Heart right ventricle (tissue), 16 donors: ENCODE data around the gene LCN1. TPM values are rescaled to one million over a fixed set of nuclear protein-coding genes. Genes with fewer than 3 reads are reported as not detected.

Experiments used
- ATAC-seq, 8 donors: fragments of 200-7000 bp; cut with Tn5 transposase; one replicate each; pipeline ENCODE4 v1.9.1; 2020; ENCODE audit warnings: mild to moderate bottlenecking in 8 of 8, moderate library complexity in 8 of 8, moderate number of reproducible peaks in 1 of 8
- DNase-seq, 2 donors: peaks; one replicate each; pipeline ENCODE4 v3.0.0-alpha.2; 2020
- H3K27ac ChIP-seq, 10 donors: fragments of 200-600 bp; sonication (generic) in 2 of 10; one replicate each; pipeline versions ENCODE4 v1.5.0 to v1.8.0; 2020 to 2022; ENCODE audit warnings: mild to moderate bottlenecking in 3 of 10
- H3K27me3 ChIP-seq, 7 donors: fragments of 200-600 bp; one replicate each; pipeline ENCODE4 v1.8.0; 2021 to 2022; ENCODE audit warnings: mild to moderate bottlenecking in 2 of 7
- H3K36me3 ChIP-seq, 9 donors: fragments of 200-600 bp; sonication (generic) in 1 of 9; one replicate each; pipeline versions ENCODE4 v1.5.0 to v1.8.0; 2020 to 2022; ENCODE audit warnings: mild to moderate bottlenecking in 2 of 9
- H3K4me1 ChIP-seq, 9 donors: fragments of 200-600 bp; sonication (generic) in 1 of 9; one replicate each; pipeline versions ENCODE4 v1.5.0 to v1.8.0; 2020 to 2022; ENCODE audit warnings: mild to moderate bottlenecking in 4 of 9
- H3K4me3 ChIP-seq, 10 donors: fragments of 200-600 bp; sonication (generic) in 2 of 10; one replicate each; pipeline versions ENCODE4 v1.5.0 to v1.8.0; 2020 to 2022; ENCODE audit warnings: mild to moderate bottlenecking in 7 of 10, moderate library complexity in 2 of 10
- H3K9me3 ChIP-seq, 11 donors: fragments of 200-600 bp in 10 of 11; sonication (generic) in 2 of 11; one replicate each; pipeline versions ENCODE4 v1.5.0 to v1.8.0; 2013 to 2022; ENCODE audit warnings: mild to moderate bottlenecking in 2 of 11, control low read depth in 1 of 11, moderate library complexity in 1 of 11
- WGBS, 2 donors: extraction: QIAGEN DNeasy Blood & Tissue Kit; methylation state at CpG; one replicate each; pipeline ENCODE4 v1.1.7; 2013; ENCODE audit warnings: inconsistent platforms in 1 of 2; 5-methylcytosine and 5-hydroxymethylcytosine counted together
- intact Hi-C, 10 donors: fragments of 100-400 bp; cut with DNase I; formaldehyde crosslinking; loops; one replicate each; pipeline versions ENCODE4 v1.11.1 to v1.14.2; 2022
- polyA plus RNA-seq, 2 donors: library from polyadenylated mRNA; stranded (reverse); fragments of 200-250 nt; gene quantifications; one replicate each; pipeline ENCODE4 v1.2.3, GENCODE V29; 2013
- total RNA-seq, 10 donors: library from RNA; stranded (reverse); fragmentation: NEBNext Ultra II Directional in 3 of 10; extraction: Animal tissue kit (Norgen Biotek cat#: 25700) in 3 of 10; gene quantifications; one replicate each; pipeline versions ENCODE4 v1.2.1 to v1.2.4, GENCODE V29; 2021 to 2023
- TF ChIP-seq, protein P1 (sequence below), 9 donors: fragments of 200-600 bp; sonication (generic) in 2 of 9; IDR thresholded peaks; one replicate each; pipeline versions ENCODE4 v1.5.0 to v1.8.0; 2021 to 2022; ENCODE audit warnings: antibody characterized with exemption in 9 of 9, mild to moderate bottlenecking in 5 of 9, moderate library complexity in 1 of 9
- donor health status: Arrhythmogenic right ventricular cardiomyopathy.
- donor health status: ischemic (EF 13 %, LVEDD 7.1; RV severe dilation, severe dysfunction).
- donor health status: healthy with polysubstance abuse.
- donor health status: DM: no; HTN: yes; CAD: no.
- donor health status: DM: no; HTN: no; CAD: no.
- donor health status: ischemic (EF 25% LVEDD 6.9; RV normal size, moderate dysfunction).
- donor health status: ischemic (EF 25% LVEDD 5.7; RV mildly dilated, moderate dysfunction).
- donor health status: healthy.
- donor health status: DM: yes; HTN: yes; CAD: no.
- donor health status: Ischemic cardiomyopathy.
- donor health status: ischemic (EF 35%, LVEDD 5.7; RV mildly dilated, moderate dysfunction).
- donor health status: nonischemic (EF 11% LVEDD 7.7; RV severe dilation, severe dysfunction).
- donor health status: DM: yes; HTN: yes; CAD: no.
- donor health status: PGD.
- donor health status: ischemic (EF 29% LVEDD 5.4; RV normal size, mild dysfunction).
- donor health status: nonischemic (EF 23%, LVEDD 6.1; RV moderate dilation, normal function).

Gene LCN1
- total and polyA plus RNA-seq, 12 donors = 0.13 to 0.76 (median 0.32) TPM; not detected in 9

DNA sequence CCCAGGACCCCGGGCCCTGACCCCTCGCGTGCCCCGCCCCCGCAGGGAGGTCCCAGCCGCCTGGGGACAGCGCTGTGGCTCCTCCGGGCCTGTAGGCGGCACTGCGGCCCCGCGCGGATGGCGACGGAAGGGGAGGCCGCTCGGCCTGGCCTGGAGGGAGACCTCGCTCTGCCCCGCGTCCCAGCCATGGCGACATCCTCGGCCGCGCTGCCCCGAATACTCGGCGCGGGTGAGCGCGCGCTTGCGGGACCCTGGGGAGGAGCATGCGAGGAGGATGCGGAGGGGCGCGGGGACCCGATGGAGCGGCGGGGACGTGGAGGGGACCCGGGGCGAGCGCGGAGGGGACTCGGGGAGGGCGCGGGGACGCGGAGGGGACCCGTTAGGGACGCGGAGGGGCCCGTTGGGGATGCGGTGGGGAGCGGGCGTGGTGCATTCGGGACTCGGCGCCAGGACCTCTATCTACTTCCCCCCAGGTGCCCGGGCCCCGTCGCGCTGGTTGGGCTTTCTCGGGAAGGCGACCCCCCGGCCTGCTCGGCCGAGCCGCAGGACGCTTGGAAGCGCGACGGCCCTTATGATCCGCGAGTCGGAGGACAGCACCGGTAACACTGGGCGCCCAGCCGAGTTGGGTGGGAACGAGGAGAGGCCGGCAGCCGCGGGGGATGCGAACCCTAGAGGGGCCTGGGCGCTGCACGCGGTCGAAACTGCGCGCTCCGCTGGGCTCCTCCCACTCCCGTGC lies 20.5 kb upstream of the LCN1 start, which contains the start of gene MRPS2:
Gene MRPS2, plus strand, starts transcription at position 158 of the 736 bp plus-strand sequence. Its CDS starts 29 bp downstream, at position 187.
- peaks cover 0 to 36% (median 10%) of the 10 kb centered on the region in 9 donors for H3K36me3 ChIP-seq
- 1% methylated on average over 76 to 92 of the region's 92 CpGs for WGBS, 2 donors
- peaks cover 11 to 36% (median 24%) of the 10 kb centered on the region in 9 donors for H3K4me1 ChIP-seq
- ATAC-seq = peak; percentile 93 to 98 (median 96)
- H3K27ac ChIP-seq = peak within 1 kb of the TSS; percentile 57 to 92 (median 82)
- peak; percentile 87 to 89 for DNase-seq
- peak within 1 kb of the TSS; percentile 83 to 99 (median 94) for H3K4me3 ChIP-seq
- intact Hi-C loops = no loop called here
- H3K27me3 ChIP-seq = no peaks in the 10 kb centered on the region
- H3K9me3 ChIP-seq = no peaks in the 10 kb centered on the region
- TF ChIP-seq, protein P1, sequence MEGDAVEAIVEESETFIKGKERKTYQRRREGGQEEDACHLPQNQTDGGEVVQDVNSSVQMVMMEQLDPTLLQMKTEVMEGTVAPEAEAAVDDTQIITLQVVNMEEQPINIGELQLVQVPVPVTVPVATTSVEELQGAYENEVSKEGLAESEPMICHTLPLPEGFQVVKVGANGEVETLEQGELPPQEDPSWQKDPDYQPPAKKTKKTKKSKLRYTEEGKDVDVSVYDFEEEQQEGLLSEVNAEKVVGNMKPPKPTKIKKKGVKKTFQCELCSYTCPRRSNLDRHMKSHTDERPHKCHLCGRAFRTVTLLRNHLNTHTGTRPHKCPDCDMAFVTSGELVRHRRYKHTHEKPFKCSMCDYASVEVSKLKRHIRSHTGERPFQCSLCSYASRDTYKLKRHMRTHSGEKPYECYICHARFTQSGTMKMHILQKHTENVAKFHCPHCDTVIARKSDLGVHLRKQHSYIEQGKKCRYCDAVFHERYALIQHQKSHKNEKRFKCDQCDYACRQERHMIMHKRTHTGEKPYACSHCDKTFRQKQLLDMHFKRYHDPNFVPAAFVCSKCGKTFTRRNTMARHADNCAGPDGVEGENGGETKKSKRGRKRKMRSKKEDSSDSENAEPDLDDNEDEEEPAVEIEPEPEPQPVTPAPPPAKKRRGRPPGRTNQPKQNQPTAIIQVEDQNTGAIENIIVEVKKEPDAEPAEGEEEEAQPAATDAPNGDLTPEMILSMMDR (IDR thresholded peaks at IDR 0.05) = peak; percentile 79 to 98 (median 94)

GRCh38 chr9:135501261-135502167 lies 19.7 kb upstream of the LCN1 start:
- peak overlapping the region; percentile 57 to 92 (median 82) for H3K27ac ChIP-seq
- H3K36me3 ChIP-seq = peaks cover 0 to 36% (median 10%) of the 10 kb centered on the region in 9 donors
- DNase-seq = no peak
- H3K4me3 ChIP-seq = peak overlapping the region; percentile 83 to 99 (median 94)
- intact Hi-C loops = no loop called here
- no peaks in the 10 kb centered on the region for H3K27me3 ChIP-seq
- peaks cover 11 to 34% (median 24%) of the 10 kb centered on the region in 9 donors for H3K4me1 ChIP-seq
- no peaks in the 10 kb centered on the region for H3K9me3 ChIP-seq
- TF ChIP-seq, protein P1 (IDR thresholded peaks at IDR 0.05) = no peak
- WGBS, 2 donors = 39 to 42% methylated on average over 38 of the region's 38 CpGs
- ATAC-seq = peak in 1 of 8 donors; percentile 64

DNA sequence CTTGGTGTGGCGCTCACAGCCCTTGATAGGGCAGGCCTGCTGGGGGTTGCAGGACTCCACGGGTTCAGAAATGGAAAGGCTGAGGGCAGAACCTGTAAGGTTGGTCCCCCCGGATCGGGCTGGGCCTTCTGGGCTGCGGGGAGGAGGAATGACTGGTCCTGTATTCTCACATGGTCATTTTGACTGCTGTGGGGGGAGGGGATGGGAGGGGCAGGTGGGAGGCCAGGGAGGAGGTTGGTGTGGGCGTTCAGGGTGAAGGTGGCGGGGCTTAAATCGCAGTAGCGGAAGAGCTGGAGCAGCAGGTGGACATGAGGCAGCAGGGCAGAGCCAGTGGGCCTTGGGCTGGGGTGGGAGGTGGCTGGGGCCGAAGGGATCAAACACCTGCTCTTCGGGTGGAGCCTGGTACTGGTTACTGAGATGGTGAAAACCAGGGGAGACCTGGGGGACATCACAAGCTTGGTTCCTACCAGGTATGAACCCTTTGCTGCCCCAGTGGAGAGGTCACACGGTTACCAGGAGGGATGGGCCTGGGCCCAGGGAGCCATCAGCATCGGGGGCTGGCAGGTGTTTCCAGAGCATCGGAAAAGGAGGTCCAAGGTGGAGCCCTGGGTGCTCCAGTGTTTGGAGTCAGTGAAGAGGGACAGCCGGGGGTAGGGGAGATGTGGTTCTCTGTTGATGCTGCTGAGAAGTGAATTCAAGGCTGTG lies 18.9 kb upstream of the LCN1 start:
- Histone ChIP-seq H3K4me3 (peak overlapping the region in 4 of 10 donors; percentile 93 to 99 (median 98)), H3K4me1 (peaks cover 11 to 35% (median 24%) of the 10 kb centered on the region in 9 donors), H3K27ac (no peak overlapping the region), H3K9me3 (no peaks in the 10 kb centered on the region), H3K36me3 (peaks cover 0 to 36% (median 10%) of the 10 kb centered on the region in 9 donors), H3K27me3 (no peaks in the 10 kb centered on the region)
- 89 to 90% methylated on average over 15 of the region's 15 CpGs for WGBS, 2 donors
- DNase-seq (peak in 1 of 2 donors; percentile 7), ATAC-seq (no peak)
- intact Hi-C loops = no loop called here
- TF ChIP-seq, protein P1 (IDR thresholded peaks at IDR 0.05) = no peak
